Skin of body (tissue), 3 donors: ENCODE data around the gene CTNNA2. TPM values are rescaled to one million over a fixed set of nuclear protein-coding genes. Genes with fewer than 3 reads are reported as not detected.

Experiments used
- DNase-seq: peaks from one replicate; lab custom pipeline; 2025; lab: John Stamatoyannopoulos, UW
- small RNA-seq: library from RNA; depleted of rRNA; stranded (forward); fragments of <200 nt; gene quantifications from one replicate; pipeline ENCODE3, GENCODE V24; 2014; ENCODE audit warnings: low replicate concordance
- total RNA-seq: library from RNA; depleted of rRNA; stranded (reverse); fragments of >200 nt; gene quantifications from one replicate; pipeline ENCODE4 v1.2.3, GENCODE V29; 2014

The CTNNA2 gene
- total RNA-seq, 1 donor from 2014 or later, result 0.49 TPM

GRCh38 chr2:80670763-80671162 lies 1157.9 kb downstream of the CTNNA2 start:
- DNase-seq, result no peak

- no peak for DNase-seq
These were observed 1174.7 kb downstream of the CTNNA2 start for GRCh38 chr2:80687524-80687923.

DNA sequence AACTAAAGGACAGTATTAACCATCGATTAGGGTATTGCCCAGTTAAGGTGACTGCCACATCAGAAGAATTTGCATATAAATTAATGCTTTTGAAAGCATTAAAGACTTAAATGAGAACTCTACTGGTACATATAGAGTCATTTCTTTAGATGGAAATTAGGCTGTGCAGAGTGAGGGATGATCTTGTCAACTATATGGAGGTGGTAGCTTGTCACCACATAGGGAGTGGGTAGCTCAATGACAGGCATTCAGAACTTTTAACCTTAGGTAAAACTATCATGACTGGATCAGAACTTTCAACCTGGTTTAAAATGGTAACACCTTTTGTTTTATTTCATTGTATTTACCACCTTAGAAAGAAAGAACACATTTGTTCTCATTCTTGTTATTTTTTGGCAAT lies 1176.3 kb downstream of the CTNNA2 start:
- no peak for DNase-seq

Small RNAs within 50 kb of the gene (small RNA-seq; reads per million reads assigned to genes)
- not detected for gene MIR4264
- gene MIR8080, result not detected
- not detected for gene RNU6-561P
